ENCODE measurements around the gene TPBGL. TPM values are rescaled to one million over a fixed set of nuclear protein-coding genes. Genes with fewer than 3 reads are reported as not detected.
A peak's percentile ranks its signal among the peaks of the same experiment; 100 is the strongest.

The TPBGL gene
- total RNA-seq, 2 experiments from 2014 or later = 0.18 to 0.20 TPM

GRCh38 chr11:75204685-75205563 is 35.6 kb upstream of the TPBGL start:
- POLR2A ChIA-PET = no interaction called here
- no peaks in the 10 kb centered on the region for H3K9me3 Mint-ChIP-seq
- H3K4me3 Mint-ChIP-seq = no peak overlapping the region
- no peaks in the 10 kb centered on the region for H3K36me3 Mint-ChIP-seq (ENCODE audit: low read depth)
- CTCF ChIA-PET = interaction anchor here (0.7 to 22.8 kb wide), 47 partner anchors 9 to 300 kb away, joined by 3 to 557 read pairs (median 6); partner anchors contain the start of genes SLCO2B1 and TPBGL
- ATAC-seq = peak; percentile 99
- peak; percentile 93 for DNase-seq
- H3K27me3 Mint-ChIP-seq = peaks cover 1% of the 10 kb centered on the region
- peak; percentile 87 for TF ChIP-seq CTCF (IDR thresholded peaks at IDR 0.05)
- intact Hi-C loops (cut with micrococcal nuclease) = loop anchor here (2.0 to 10.0 kb wide), 2 partner anchors 64 to 180 kb away; no protein-coding TSS in a partner anchor
- no peak overlapping the region for H3K27ac Mint-ChIP-seq
- no peaks in the 10 kb centered on the region for H3K4me1 Mint-ChIP-seq (ENCODE audit: low read depth)

GRCh38 chr11:75205564-75206020 is 35.0 kb upstream of the TPBGL start:
- Mint-ChIP-seq H3K9me3 (no peaks in the 10 kb centered on the region), H3K4me1 (ENCODE audit: low read depth) (no peaks in the 10 kb centered on the region), H3K4me3 (no peak overlapping the region), H3K27me3 (peaks cover 1% of the 10 kb centered on the region), H3K36me3 (ENCODE audit: low read depth) (no peaks in the 10 kb centered on the region), H3K27ac (no peak overlapping the region)
- POLR2A ChIA-PET = no interaction called here
- CTCF ChIA-PET = interaction anchor here (0.7 to 22.8 kb wide), 43 partner anchors 8 to 300 kb away, joined by 3 to 557 read pairs (median 6); partner anchors contain the start of genes SLCO2B1 and TPBGL
- TF ChIP-seq CTCF (IDR thresholded peaks at IDR 0.05) = no peak
- DNase-seq (no peak), ATAC-seq (no peak)
- intact Hi-C loops (cut with micrococcal nuclease) = loop anchor here (2.0 to 10.0 kb wide), 2 partner anchors 65 to 181 kb away; no protein-coding TSS in a partner anchor

- Mint-ChIP-seq H3K4me3 (no peak overlapping the region), H3K4me1 (ENCODE audit: low read depth) (no peaks in the 10 kb centered on the region), H3K27me3 (peaks cover 8% of the 10 kb centered on the region), H3K27ac (no peak overlapping the region), H3K9me3 (no peaks in the 10 kb centered on the region), H3K36me3 (ENCODE audit: low read depth) (no peaks in the 10 kb centered on the region)
- DNase-seq (no peak), ATAC-seq (no peak)
- ChIA-PET CTCF (interaction anchor here (0.6 to 22.8 kb wide), 5 partner anchors 13 to 279 kb away, joined by 3 to 557 read pairs (median 3); partner anchors contain the start of gene SLCO2B1), POLR2A (no interaction called here)
- intact Hi-C loops (cut with micrococcal nuclease) = loop anchor here (10.0 kb wide), 1 partner anchor 184 kb away; no protein-coding TSS in a partner anchor
- TF ChIP-seq CTCF (IDR thresholded peaks at IDR 0.05) = no peak
Measured at GRCh38 chr11:75208446-75208845, 32.1 kb upstream of the TPBGL start.

- Mint-ChIP-seq H3K27me3 (peaks cover 17% of the 10 kb centered on the region), H3K36me3 (ENCODE audit: low read depth) (no peaks in the 10 kb centered on the region), H3K9me3 (no peaks in the 10 kb centered on the region), H3K4me1 (ENCODE audit: low read depth) (no peaks in the 10 kb centered on the region), H3K4me3 (no peak overlapping the region), H3K27ac (no peak overlapping the region)
- DNase-seq (no peak), ATAC-seq (no peak)
- intact Hi-C loops (cut with micrococcal nuclease) = no loop called here
- ChIA-PET POLR2A (no interaction called here), CTCF (interaction anchor here (1.5 to 22.8 kb wide), 4 partner anchors 8 to 66 kb away, joined by 6 to 557 read pairs (median 12); partner anchors contain the start of gene SLCO2B1)
- TF ChIP-seq CTCF (IDR thresholded peaks at IDR 0.05) = no peak
Measured at GRCh38 chr11:75212411-75212810, 28.2 kb upstream of the TPBGL start.

All from activated CD8-positive, alpha-beta T cell treated with anti-CD3 and anti-CD28 coated beads for 36 hours (primary cell).